DMS53 (cell line): ENCODE results near the gene OR6C3.
"Not testable (repeated sequence)": the region's sequence is repeated elsewhere in the genome, so short reads cannot be mapped to it uniquely, and the experiment has no call there.

Source experiments
- DNase-seq: peaks from one replicate; lab custom pipeline; 2025; lab: John Stamatoyannopoulos, UW

The OR6C3 gene

GRCh38 chr12:55330446-55330845 is at the start of gene OR6C3:
OR6C3 (plus strand) TSS chr12:55330746; CDS start chr12:55331701, 955 bp downstream.
- no peak for DNase-seq

- no peak for DNase-seq
Observed at GRCh38 chr12:55280991-55281390, 49.6 kb upstream of the OR6C3 start.

GRCh38 chr12:55289999-55290398 is 40.5 kb upstream of the OR6C3 start:
- no peak for DNase-seq

- DNase-seq = no peak
Observed at GRCh38 chr12:55296469-55296868, 34.1 kb upstream of the OR6C3 start, which contains the start of gene OR6C6. OR6C6 (minus strand) TSS chr12:55296569; CDS start chr12:55295232, 1,337 bp downstream.

- no peak for DNase-seq
Observed at GRCh38 chr12:55314043-55314442, 16.5 kb upstream of the OR6C3 start, which contains the start of gene OR6C1. OR6C1 (plus strand) TSS chr12:55314343; CDS start chr12:55320600, 6,257 bp downstream.

GRCh38 chr12:55320201-55320600 is 10.3 kb upstream of the OR6C3 start:
- DNase-seq = no peak

GRCh38 chr12:55325801-55326200 is 4.7 kb upstream of the OR6C3 start:
- not testable (repeated sequence) for DNase-seq

- no peak for DNase-seq
Observed at GRCh38 chr12:55336002-55336401, 5.5 kb downstream of the OR6C3 start.

- DNase-seq = not testable (repeated sequence)
Observed at GRCh38 chr12:55355338-55355737, 24.8 kb downstream of the OR6C3 start.

GRCh38 chr12:55362675-55363074 is 32.1 kb downstream of the OR6C3 start, which contains the start of gene OR6C75:
OR6C75 (plus strand) TSS chr12:55362975; CDS start chr12:55365111, 2,136 bp downstream.
- DNase-seq = no peak

- DNase-seq = no peak
Observed at GRCh38 chr12:55365086-55365485, 34.5 kb downstream of the OR6C3 start.

- no peak for DNase-seq
Observed at GRCh38 chr12:55372521-55372920, 42.0 kb downstream of the OR6C3 start.
